ENCODE data around the gene ALKBH3.

Gene ALKBH3

DNA sequence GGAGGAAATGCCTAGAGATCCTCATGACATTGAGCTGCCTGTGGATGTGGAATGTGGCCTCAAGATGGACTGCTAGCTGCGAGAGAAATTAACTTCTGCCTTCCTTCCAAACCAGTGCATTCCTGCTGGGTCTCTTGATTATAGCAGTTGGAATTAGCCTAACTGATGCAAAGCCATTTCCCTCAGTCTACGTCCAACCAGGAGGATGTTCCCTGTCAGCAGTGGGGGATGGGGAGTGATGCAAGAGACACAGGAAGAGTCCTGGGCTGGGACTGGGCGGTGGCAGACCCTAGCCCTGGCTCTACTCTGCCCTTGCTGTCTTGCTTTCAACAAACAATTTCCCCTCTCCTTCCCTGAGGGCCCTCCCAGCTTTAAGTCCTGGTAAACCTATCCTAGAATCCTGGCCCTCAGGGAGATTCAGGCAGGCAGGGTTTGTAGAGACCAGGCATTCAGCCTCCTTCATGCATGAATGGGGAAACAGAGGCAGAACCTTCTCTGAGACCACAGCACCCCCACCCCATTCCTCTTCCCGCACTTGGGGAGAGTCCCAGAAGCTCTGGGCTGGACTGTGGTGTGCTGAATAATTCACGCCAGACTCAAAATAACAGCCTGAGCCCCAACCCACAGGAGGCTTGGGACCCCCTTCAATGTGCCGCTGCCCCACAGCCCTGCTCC, 78.8 kb downstream of the ALKBH3 start:
- FAIRE-seq (no peak), DNase-seq (ENCODE audit: low spot score) (no peak)

DNA sequence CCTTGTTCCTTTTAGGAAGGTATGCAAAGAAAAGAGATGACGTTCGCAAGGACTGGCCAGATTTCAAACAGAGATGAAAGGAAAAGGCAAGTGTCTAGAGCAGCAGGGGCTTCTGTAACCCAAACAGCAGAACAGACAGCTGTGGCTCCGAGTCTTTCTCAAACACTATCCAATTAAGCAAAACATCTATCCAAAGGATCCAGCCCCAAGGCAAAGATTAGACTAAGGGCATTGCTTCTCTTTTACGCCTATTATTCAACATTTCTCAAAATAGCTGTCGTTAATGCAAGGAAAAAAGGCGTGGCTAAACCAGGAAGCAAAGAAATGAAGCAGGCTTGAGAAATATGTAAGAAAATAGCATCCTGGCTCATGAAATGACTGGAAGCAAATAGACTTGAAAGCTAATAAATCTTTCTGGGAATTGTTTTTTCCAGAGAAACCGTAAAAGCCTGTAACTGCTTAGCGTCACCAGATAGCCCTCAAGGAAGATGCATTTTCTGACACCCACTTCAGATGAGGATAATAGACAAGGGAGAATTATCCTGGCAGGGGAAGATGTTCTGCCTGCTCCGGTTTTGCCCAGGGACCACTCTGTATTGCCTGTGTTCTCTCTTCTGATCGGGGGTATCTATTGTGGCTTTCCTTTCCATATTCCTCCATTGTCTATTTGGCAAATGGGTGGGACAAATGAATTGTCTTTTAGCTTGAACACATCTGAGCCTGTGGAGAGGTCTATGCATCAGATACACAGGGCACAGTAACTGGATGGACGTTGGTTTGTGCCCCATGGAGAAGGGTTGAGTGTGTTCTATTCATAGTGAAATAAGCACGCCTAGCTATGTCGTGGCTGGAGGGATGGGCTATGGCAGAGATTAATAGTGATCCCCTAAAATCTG, 82.0 kb downstream of the ALKBH3 start:
- DNase-seq (ENCODE audit: low spot score) (no peak), FAIRE-seq (no peak)

DNA sequence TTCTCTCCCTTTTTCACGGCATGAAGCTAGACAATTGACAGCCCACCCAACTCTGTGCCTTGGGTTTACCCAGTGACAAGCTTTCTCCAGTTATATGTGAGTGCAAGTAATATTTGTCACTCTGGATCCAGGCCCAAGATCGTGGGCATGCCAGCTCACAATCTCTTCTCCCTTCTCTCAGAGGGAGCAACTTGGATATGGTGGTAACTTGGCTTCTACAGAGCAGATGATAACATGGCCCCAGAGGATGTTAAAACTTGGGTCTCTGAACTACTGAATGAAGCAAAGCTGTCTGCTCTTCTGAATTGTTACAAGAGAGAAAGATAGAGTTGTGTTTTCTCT, 82.6 kb downstream of the ALKBH3 start:
- DNase-seq (ENCODE audit: low spot score) (no peak), FAIRE-seq (no peak)

DNA sequence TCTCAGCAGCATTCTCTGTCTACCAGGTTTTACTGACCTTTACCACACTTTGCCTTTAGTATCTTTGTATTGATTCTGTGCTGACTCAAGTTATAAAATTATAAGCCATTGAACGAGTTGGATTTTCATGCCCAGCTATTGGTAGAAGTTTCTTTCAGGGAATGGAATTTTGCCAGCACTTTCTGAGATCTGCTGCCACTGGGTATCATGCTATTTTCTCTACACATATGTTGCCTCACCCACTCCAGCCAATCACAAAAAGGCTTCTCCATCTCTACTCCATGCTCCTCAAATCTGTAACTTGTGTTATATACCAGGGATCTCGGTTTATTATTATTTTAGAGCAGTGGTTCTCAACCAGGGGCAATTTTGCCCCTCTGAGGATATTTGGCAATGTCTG, 87.0 kb downstream of the ALKBH3 start:
- DNase-seq (ENCODE audit: low spot score) (no peak), FAIRE-seq (no peak)

DNA sequence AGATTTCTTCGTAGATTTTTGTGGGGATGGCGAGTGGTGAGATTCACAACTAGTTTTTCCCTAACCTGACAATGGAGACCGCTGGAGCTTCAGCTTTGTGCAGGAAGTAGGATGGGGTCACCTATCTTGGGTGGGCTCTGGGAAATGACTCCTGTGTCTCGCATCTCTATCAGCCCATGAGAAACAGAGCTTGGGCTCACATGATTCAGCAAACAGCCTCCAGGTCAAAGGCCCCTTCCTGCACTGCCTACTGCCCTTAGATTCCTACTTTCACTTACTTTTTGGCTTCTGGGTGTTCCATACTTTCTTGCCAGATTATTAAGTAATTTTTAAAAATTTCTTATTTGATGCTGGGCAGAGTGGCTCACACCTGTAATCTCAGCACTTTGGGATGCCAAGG, 88.1 kb downstream of the ALKBH3 start:
- FAIRE-seq (no peak), DNase-seq (ENCODE audit: low spot score) (no peak)

DNA sequence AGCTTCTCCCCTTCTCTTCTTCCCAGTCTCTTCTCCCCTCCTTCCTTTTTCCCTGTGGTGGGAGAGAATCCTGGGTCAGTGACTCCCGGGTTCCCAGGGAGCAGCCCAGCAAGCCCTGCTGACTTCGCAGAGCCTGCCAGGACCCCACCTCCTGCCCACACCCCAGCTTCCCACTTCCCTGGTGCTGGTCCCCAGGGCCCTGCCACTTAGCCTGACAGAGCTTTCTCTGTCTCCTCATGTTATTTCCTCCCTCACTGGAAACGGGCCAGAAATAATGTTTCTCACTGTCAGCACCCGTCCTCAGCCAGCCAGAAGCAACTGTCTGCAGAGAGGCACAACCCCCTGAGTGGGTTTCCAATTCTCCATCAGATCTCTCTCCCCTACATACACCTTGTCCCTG, 88.9 kb downstream of the ALKBH3 start:
- DNase-seq (ENCODE audit: low spot score) (no peak), FAIRE-seq (no peak)
